Right lobe of liver (tissue), 6 donors: ENCODE data around the gene LHFPL6. TPM values are rescaled to one million over a fixed set of nuclear protein-coding genes. Genes with fewer than 3 reads are reported as not detected.

Experiments
- ATAC-seq, 4 donors: fragments of 200-7000 bp; cut with Tn5 transposase; one replicate each; pipeline ENCODE4 v1.9.1; 2020; ENCODE audit warnings: mild to moderate bottlenecking in 4 of 4, moderate library complexity in 4 of 4
- DNase-seq, 3 donors: peaks; one replicate each; pipeline ENCODE4 v3.0.0-alpha.2; 2020
- H3K27ac ChIP-seq, 3 donors: fragments of 200-600 bp; one replicate each; pipeline ENCODE4 v1.8.0; 2022
- H3K27me3 ChIP-seq, 2 donors: fragments of 200-600 bp; one replicate each; pipeline ENCODE4 v1.8.0; 2022
- H3K36me3 ChIP-seq, 4 donors: fragments of 200-600 bp; sonication (generic) in 1 of 4; one replicate each; pipeline versions ENCODE4 v1.5.1 to v1.8.0; 2017 to 2022; ENCODE audit warnings: control low read depth in 1 of 4
- H3K4me1 ChIP-seq, 4 donors: fragments of 200-600 bp; sonication (generic) in 1 of 4; one replicate each; pipeline versions ENCODE4 v1.5.1 to v1.8.0; 2017 to 2022; ENCODE audit warnings: control low read depth in 1 of 4
- H3K4me3 ChIP-seq, 3 donors: fragments of 200-600 bp; one replicate each; pipeline ENCODE4 v1.8.0; 2022
- H3K9me3 ChIP-seq, 4 donors: fragments of 200-600 bp; sonication (generic) in 1 of 4; one replicate each; pipeline versions ENCODE4 v1.5.1 to v1.8.0; 2017 to 2022; ENCODE audit warnings: control low read depth in 1 of 4
- POLR2A ChIP-seq: fragments of 450-650 bp; IDR thresholded peaks from one replicate; pipeline ENCODE4 v1.6.1; 2017; ENCODE audit warnings: antibody characterized with exemption, mild to moderate bottlenecking
- WGBS: methylation state at CpG from one replicate; pipeline ENCODE4 v1.1.6; 2018; ENCODE audit warnings: low coverage, low lambda C conversion rate; ENCODE audit not compliant: insufficient coverage; ENCODE audit errors: missing lambda C conversion rate; 5-methylcytosine and 5-hydroxymethylcytosine counted together
- intact Hi-C, 2 donors: fragments of 100-400 bp; cut with DNase I; formaldehyde crosslinking; loops; one replicate each; pipeline versions ENCODE4 v1.11.2 to v1.14.1; 2022
- total RNA-seq, 6 experiments: library from RNA; depleted of rRNA in 2 of 6; stranded (reverse); fragments of >200 nt in 2 of 6; fragmentation: NEBNext Ultra II Directional in 3 of 6; extraction: Animal tissue kit (Norgen Biotek cat#: 25700) in 3 of 6; gene quantifications; one replicate each; pipeline versions ENCODE4 v1.1.0 to v1.2.4, GENCODE V29; 2016 to 2023
- TF ChIP-seq, protein P1 (sequence below), 4 donors: fragments of 200-600 bp in 3 of 4; fragments of 450-650 bp in 1 of 4; IDR thresholded peaks; one replicate each; pipeline versions ENCODE4 v1.5.1 to v1.8.0; 2016 to 2022; ENCODE audit warnings: antibody characterized with exemption in 4 of 4, mild to moderate bottlenecking in 2 of 4
- donor health status: DM: no; HTN: yes; CAD: no.
- donor health status: DM: no; HTN: no; CAD: no.
- donor health status: DM: no; HTN: no; CAD: no.
- donor health status: DM: no; HTN: yes; CAD: no.
- donor health status: DM: no; HTN: yes; CAD: no.

Gene LHFPL6
- total RNA-seq, 6 experiments from 2014 or later = 3.0 to 8.4 (median 4.6) TPM

DNA sequence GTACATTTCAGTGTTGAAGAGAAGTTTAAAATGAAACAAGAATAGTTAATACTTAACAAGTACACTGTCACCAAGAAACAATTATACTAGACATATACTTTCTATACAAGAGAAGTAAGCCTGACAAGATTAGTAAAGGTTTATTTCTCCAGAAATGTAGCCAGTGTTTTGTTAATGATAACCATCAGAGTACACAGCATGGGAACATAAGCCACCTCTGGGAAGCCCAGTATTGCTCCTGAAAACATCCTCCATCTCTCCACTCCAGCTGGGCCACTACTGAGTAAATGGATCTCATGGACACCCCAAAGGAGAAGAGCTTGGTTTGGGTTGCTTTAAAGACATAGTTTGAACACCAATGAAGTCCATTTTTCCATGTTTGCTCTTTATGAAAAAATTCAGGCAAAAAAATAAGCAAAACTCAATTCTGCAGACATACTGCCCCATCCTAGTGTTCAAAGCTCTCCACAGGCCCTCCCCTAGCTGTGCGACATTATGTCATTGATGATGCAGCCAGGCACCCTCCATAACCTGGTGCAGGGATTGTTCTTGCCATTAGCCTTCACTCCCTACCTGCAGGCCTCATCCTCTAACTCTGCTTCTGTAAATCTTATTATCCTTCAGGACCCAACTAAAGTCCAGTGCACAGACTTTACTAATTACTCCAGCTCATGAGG is 61.9 kb downstream of the LHFPL6 start:
- TF ChIP-seq, protein P1, sequence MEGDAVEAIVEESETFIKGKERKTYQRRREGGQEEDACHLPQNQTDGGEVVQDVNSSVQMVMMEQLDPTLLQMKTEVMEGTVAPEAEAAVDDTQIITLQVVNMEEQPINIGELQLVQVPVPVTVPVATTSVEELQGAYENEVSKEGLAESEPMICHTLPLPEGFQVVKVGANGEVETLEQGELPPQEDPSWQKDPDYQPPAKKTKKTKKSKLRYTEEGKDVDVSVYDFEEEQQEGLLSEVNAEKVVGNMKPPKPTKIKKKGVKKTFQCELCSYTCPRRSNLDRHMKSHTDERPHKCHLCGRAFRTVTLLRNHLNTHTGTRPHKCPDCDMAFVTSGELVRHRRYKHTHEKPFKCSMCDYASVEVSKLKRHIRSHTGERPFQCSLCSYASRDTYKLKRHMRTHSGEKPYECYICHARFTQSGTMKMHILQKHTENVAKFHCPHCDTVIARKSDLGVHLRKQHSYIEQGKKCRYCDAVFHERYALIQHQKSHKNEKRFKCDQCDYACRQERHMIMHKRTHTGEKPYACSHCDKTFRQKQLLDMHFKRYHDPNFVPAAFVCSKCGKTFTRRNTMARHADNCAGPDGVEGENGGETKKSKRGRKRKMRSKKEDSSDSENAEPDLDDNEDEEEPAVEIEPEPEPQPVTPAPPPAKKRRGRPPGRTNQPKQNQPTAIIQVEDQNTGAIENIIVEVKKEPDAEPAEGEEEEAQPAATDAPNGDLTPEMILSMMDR (IDR thresholded peaks at IDR 0.05) = no peak
- no peak for TF ChIP-seq POLR2A
- no peak for ATAC-seq
- no CpG with 5 or more reads among the region's 1 CpG for WGBS

DNA sequence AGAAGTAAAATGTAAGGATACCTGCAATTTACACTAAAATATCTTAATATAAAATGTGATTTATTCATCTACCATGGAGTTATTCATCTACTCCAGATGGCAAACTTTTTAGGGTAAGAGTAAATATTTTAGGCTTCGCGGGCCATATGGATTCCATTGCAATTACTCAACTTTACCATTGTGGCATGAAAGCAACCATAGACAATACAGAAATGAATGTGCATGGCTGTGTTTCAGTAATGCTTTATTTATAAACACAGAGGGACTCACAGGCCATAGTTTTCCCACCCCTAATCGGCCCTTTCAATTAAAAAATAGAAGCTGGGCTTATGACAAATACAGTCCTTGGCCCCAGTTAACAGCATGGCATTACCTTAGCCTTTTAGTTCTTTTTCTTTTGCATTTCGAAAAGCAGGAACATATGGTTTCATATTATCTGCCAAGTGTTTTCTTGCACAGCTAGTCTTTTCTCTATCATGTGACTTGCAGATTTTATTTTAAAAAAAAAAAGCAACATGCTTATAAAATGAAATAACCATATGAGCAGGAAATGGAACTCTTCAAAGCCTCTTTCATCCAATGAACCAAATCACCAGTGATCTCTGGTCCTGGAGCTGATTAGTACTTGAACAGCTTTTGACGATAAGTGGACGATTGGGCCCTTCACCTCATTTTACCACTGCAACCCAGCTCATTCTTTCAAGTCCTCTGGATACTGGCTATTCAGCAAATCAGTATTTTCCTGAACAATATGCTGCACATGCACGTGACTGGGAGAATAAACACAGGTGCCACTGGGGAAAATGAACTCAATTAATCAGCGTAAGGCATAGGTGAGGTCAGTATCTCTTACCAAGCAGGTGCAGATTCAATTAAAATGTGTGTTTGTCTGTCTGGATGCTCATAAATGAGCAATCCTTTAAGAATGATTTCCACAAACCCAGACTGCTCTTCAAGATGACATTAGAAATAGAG is 63.9 kb downstream of the LHFPL6 start:
- DNase-seq (no peak), ATAC-seq (no peak)
- H3K4me3 ChIP-seq = no peak overlapping the region
- WGBS = 65% methylated on average over 8 of the region's 8 CpGs
- no peaks in the 10 kb centered on the region for H3K9me3 ChIP-seq
- H3K4me1 ChIP-seq = no peaks in the 10 kb centered on the region
- no peaks in the 10 kb centered on the region for H3K36me3 ChIP-seq
- H3K27ac ChIP-seq = no peak overlapping the region
- intact Hi-C loops = no loop called here
- no peak for TF ChIP-seq POLR2A
- TF ChIP-seq, protein P1 (IDR thresholded peaks at IDR 0.05) = no peak
- H3K27me3 ChIP-seq = no peaks in the 10 kb centered on the region

More for the DNA sequence above, 61.9 kb downstream of the LHFPL6 start:
- H3K27ac ChIP-seq = no peak overlapping the region
- H3K4me1 ChIP-seq = no peaks in the 10 kb centered on the region
- no peaks in the 10 kb centered on the region for H3K36me3 ChIP-seq
- DNase-seq = no peak
- intact Hi-C loops = no loop called here
- no peaks in the 10 kb centered on the region for H3K27me3 ChIP-seq
- no peak overlapping the region for H3K4me3 ChIP-seq
- H3K9me3 ChIP-seq = no peaks in the 10 kb centered on the region

GRCh38 chr13:39536906-39537305 is 66.1 kb downstream of the LHFPL6 start:
- no peaks in the 10 kb centered on the region for H3K36me3 ChIP-seq
- WGBS = 58% methylated on average over 7 of the region's 7 CpGs
- no peaks in the 10 kb centered on the region for H3K4me1 ChIP-seq
- no peak for ATAC-seq
- intact Hi-C loops = no loop called here
- no peak overlapping the region for H3K4me3 ChIP-seq
- no peak for DNase-seq
- H3K27ac ChIP-seq = no peak overlapping the region
- H3K27me3 ChIP-seq = no peaks in the 10 kb centered on the region
- H3K9me3 ChIP-seq = no peaks in the 10 kb centered on the region
- TF ChIP-seq POLR2A = no peak
- TF ChIP-seq, protein P1 (IDR thresholded peaks at IDR 0.05) = no peak

DNA sequence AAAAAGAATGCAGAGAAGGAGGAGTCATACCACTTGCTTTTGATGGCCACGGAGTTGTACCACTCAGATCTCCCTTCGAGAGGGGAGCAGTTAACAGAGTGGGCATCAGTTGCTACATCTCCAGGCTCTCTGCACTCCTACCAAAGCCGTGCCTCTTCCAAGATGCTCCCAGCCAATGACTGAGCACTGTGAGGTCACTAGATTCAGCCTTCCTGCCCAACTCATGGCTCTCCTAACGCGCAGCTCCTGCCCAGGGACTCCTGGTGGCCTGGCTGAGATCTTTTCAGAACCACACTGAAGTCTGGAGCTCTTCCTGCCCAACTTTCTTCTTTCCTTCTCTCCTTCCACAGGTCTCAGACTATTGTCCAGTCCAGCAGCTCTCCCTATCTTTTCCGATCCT is 66.7 kb downstream of the LHFPL6 start:
- intact Hi-C loops = no loop called here
- Histone ChIP-seq H3K27me3 (no peaks in the 10 kb centered on the region), H3K9me3 (no peaks in the 10 kb centered on the region), H3K4me1 (no peaks in the 10 kb centered on the region), H3K27ac (no peak overlapping the region), H3K36me3 (no peaks in the 10 kb centered on the region), H3K4me3 (no peak overlapping the region)
- no peak for ATAC-seq
- 73% methylated on average over 6 of the region's 6 CpGs for WGBS
- TF ChIP-seq POLR2A = no peak
- TF ChIP-seq, protein P1 (IDR thresholded peaks at IDR 0.05) = no peak
- DNase-seq = no peak
